ENCODE data around the gene FARS2.

DNA sequence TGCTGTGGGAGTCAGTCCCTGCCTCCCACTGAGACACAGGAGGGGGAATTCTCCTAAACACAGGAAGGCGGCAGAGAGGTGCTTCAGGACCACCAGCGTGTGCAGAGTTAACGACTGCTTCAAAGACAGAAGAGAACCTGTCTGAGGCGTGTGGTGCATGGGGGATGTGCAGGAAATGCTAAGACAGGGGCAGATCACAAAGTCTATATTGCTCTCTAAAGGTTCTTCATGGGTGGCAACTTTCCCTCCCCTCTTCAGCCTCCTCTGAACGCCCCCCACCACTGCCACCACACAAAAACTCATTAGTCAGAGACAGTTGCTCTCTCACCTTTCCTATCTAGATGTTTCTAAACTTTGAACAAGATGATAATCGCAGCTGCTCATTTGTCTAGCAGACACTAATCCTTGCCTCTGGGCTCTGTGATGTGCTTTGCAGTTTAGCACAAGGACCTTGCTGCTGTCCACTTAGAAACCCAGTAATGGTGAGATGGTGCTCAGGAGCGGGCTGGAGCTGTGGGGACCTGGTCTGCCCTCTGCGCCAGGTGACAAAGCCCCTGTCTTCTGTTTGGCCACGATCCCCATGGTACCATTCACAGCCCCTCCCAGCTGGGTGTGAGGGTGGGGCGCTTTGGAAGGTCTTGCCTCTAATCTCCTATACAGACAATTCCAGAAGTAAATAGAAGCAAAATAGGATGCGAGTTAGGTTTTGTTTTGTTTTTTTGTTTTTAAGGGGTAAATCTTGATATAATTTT is 525.8 kb downstream of the FARS2 start:
- TF ChIP-seq GATA2 (IDR thresholded peaks at IDR 0.05; ENCODE audit: low read depth, low read length) (no peak), GATA3 (IDR thresholded peaks at IDR 0.05; ENCODE audit: low read depth, low read length) (no peak)
